Esophagus squamous epithelium (tissue), 5 donors: ENCODE results near the gene RIN3. TPM values are rescaled to one million over a fixed set of nuclear protein-coding genes. Genes with fewer than 3 reads are reported as not detected.
A peak's percentile ranks its signal among the peaks of the same experiment; 100 is the strongest.

Source experiments
- DNase-seq: peaks from one replicate; lab custom pipeline; 2025; lab: John Stamatoyannopoulos, UW
- H3K27ac ChIP-seq, 4 donors: fragments of 200-600 bp; sonication (generic); one replicate each; pipeline ENCODE4 v1.5.1; 2016 to 2019; ENCODE audit warnings: mild to moderate bottlenecking in 1 of 4
- H3K27me3 ChIP-seq, 4 donors: fragments of 200-600 bp; sonication (generic); 1 replicate in 3 of 4; 2 replicates in 1 of 4; pipeline versions ENCODE4 v1.5.1 to v1.6.0; 2017 to 2021; ENCODE audit warnings: antibody characterized with exemption in 1 of 4
- H3K36me3 ChIP-seq, 3 donors: fragments of 200-600 bp; sonication (generic); one replicate each; pipeline ENCODE4 v1.5.1; 2016 to 2019
- H3K4me1 ChIP-seq, 3 donors: fragments of 200-600 bp; sonication (generic); one replicate each; pipeline ENCODE4 v1.5.1; 2017 to 2019
- H3K4me3 ChIP-seq, 4 donors: fragments of 200-600 bp; sonication (generic); 1 replicate in 3 of 4; 2 replicates in 1 of 4; pipeline ENCODE4 v1.5.1; 2016 to 2019; ENCODE audit warnings: mild to moderate bottlenecking in 2 of 4, moderate library complexity in 1 of 4
- H3K9me3 ChIP-seq, 3 donors: fragments of 200-600 bp; sonication (generic); one replicate each; pipeline ENCODE4 v1.5.1; 2016 to 2019
- CTCF ChIP-seq, 6 experiments: fragments of 450-650 bp in 4 of 6; fragments of 200-600 bp in 2 of 6; sonication (generic) in 2 of 6; IDR thresholded peaks; one replicate each; pipeline ENCODE4 v1.5.1; 2016 to 2019; ENCODE audit warnings: antibody characterized with exemption in 6 of 6, mild to moderate bottlenecking in 4 of 6, moderate library complexity in 4 of 6
- POLR2A ChIP-seq, 4 donors: fragments of 450-650 bp; IDR thresholded peaks; one replicate each; pipeline ENCODE4 v1.6.1; 2017; ENCODE audit warnings: antibody characterized with exemption in 4 of 4, mild to moderate bottlenecking in 4 of 4, moderate library complexity in 3 of 4
- WGBS, 2 donors: methylation state at CpG; one replicate each; pipeline ENCODE4 v1.1.5; 2018; 5-methylcytosine and 5-hydroxymethylcytosine counted together
- intact Hi-C: fragments of 100-400 bp; cut with DNase I; formaldehyde crosslinking; loops from one replicate; pipeline ENCODE4 v1.15.0; 2022
- total RNA-seq, 4 donors: library from RNA; depleted of rRNA; stranded (reverse); fragments of >200 nt; gene quantifications; one replicate each; pipeline ENCODE4 v1.1.0, GENCODE V29; 2016
- donor health status: DM: yes; HTN: yes; CAD: no.

RIN3 gene
- total RNA-seq, 4 donors from 2014 or later: 1.9 to 9.7 (median 4.4) TPM

GRCh38 chr14:92702441-92702918, 188.9 kb downstream of the RIN3 start:
- Histone ChIP-seq H3K27ac (no peak overlapping the region), H3K36me3 (peaks cover 0 to 52% (median 9%) of the 10 kb centered on the region in 3 donors), H3K9me3 (no peaks in the 10 kb centered on the region), H3K27me3 (no peaks in the 10 kb centered on the region), H3K4me1 (no peaks in the 10 kb centered on the region), H3K4me3 (no peak overlapping the region)
- no peak for DNase-seq
- intact Hi-C loops: no loop called here
- TF ChIP-seq POLR2A (IDR thresholded peaks at IDR 0.05) (no peak), CTCF (IDR thresholded peaks at IDR 0.05) (no peak)
- WGBS, 2 donors: 80 to 88% methylated on average over 6 to 7 of the region's 9 CpGs

GRCh38 chr14:92703516-92703915, 189.9 kb downstream of the RIN3 start:
- WGBS, 2 donors: 94 to 96% methylated on average over 10 of the region's 10 CpGs
- intact Hi-C loops: no loop called here
- H3K36me3 ChIP-seq: peaks cover 0 to 62% (median 9%) of the 10 kb centered on the region in 3 donors
- no peaks in the 10 kb centered on the region for H3K27me3 ChIP-seq
- H3K27ac ChIP-seq: peak overlapping the region in 1 of 4 donors; percentile 13
- no peak for TF ChIP-seq POLR2A (IDR thresholded peaks at IDR 0.05)
- TF ChIP-seq CTCF (IDR thresholded peaks at IDR 0.05): no peak
- DNase-seq: no peak
- no peak overlapping the region for H3K4me3 ChIP-seq
- H3K4me1 ChIP-seq: no peaks in the 10 kb centered on the region
- H3K9me3 ChIP-seq: no peaks in the 10 kb centered on the region

GRCh38 chr14:92704036-92704804, 190.6 kb downstream of the RIN3 start:
- intact Hi-C loops: no loop called here

GRCh38 chr14:92704821-92705220, 191.2 kb downstream of the RIN3 start:
- Histone ChIP-seq H3K4me1 (no peaks in the 10 kb centered on the region), H3K36me3 (peaks cover 0 to 70% (median 12%) of the 10 kb centered on the region in 3 donors), H3K27ac (peak overlapping the region in 2 of 4 donors; percentile 10 to 63), H3K9me3 (no peaks in the 10 kb centered on the region), H3K4me3 (no peak overlapping the region), H3K27me3 (no peaks in the 10 kb centered on the region)
- no peak for TF ChIP-seq POLR2A (IDR thresholded peaks at IDR 0.05)
- intact Hi-C loops: no loop called here
- DNase-seq: no peak
- 78% methylated on average over 2 to 6 of the region's 11 CpGs for WGBS, 2 donors

More at GRCh38 chr14:92704036-92704804, 190.6 kb downstream of the RIN3 start:
- Histone ChIP-seq H3K4me1 (no peaks in the 10 kb centered on the region), H3K36me3 (peaks cover 0 to 64% (median 9%) of the 10 kb centered on the region in 3 donors), H3K4me3 (no peak overlapping the region), H3K27me3 (no peaks in the 10 kb centered on the region), H3K27ac (peak overlapping the region in 2 of 4 donors; percentile 13 to 63), H3K9me3 (no peaks in the 10 kb centered on the region)
- no peak for DNase-seq
- WGBS, 2 donors: 51 to 65% methylated on average over 13 to 16 of the region's 23 CpGs
- TF ChIP-seq CTCF (IDR thresholded peaks at IDR 0.05): no peak
- peak in 1 of 4 donors; percentile 5 for TF ChIP-seq POLR2A (IDR thresholded peaks at IDR 0.05)

- H3K4me3 ChIP-seq: no peak overlapping the region
- no peaks in the 10 kb centered on the region for H3K4me1 ChIP-seq
- no peaks in the 10 kb centered on the region for H3K27me3 ChIP-seq
- TF ChIP-seq CTCF (IDR thresholded peaks at IDR 0.05): no peak
- TF ChIP-seq POLR2A (IDR thresholded peaks at IDR 0.05): no peak
- no peak overlapping the region for H3K27ac ChIP-seq
- no peak for DNase-seq
- no peaks in the 10 kb centered on the region for H3K9me3 ChIP-seq
- WGBS, 2 donors: 77 to 90% methylated on average over 4 to 8 of the region's 15 CpGs
- H3K36me3 ChIP-seq: peaks cover 0 to 86% (median 13%) of the 10 kb centered on the region in 3 donors
- intact Hi-C loops: no loop called here
These were observed 192.8 kb downstream of the RIN3 start for GRCh38 chr14:92706386-92706785.
